HepG2 (cell line): Measurements from ENCODE around the gene GSTP1. TPM values are rescaled to one million over a fixed set of nuclear protein-coding genes. Genes with fewer than 3 reads are reported as not detected.

Experiments
- AHDC1 ChIP-seq: sonication (generic); formaldehyde crosslinking; IDR thresholded peaks from 2 replicates; pipeline ENCODE4 v1.5.1; 2020; ENCODE audit warnings: mild to moderate bottlenecking, missing genetic modification reagents, borderline replicate concordance
- CREM ChIP-seq, 2 experiments: sonication (generic) in 1 of 2; formaldehyde crosslinking in 1 of 2; IDR thresholded peaks; 2 replicates each; pipeline versions ENCODE4 v1.4.0 to v1.6.1; 2016 to 2020; ENCODE audit warnings: antibody characterized with exemption in 1 of 2, mild to moderate bottlenecking in 1 of 2, missing genetic modification reagents in 1 of 2
- DMAP1 ChIP-seq: IDR thresholded peaks from 2 replicates; pipeline ENCODE4 v1.6.1; 2016
- E2F5 ChIP-seq: sonication (generic); formaldehyde crosslinking; conservative IDR thresholded peaks from 2 replicates; pipeline ENCODE4 v1.4.0; 2020; ENCODE audit warnings: missing genetic modification reagents
- HOXA3 ChIP-seq: sonication (generic); formaldehyde crosslinking; IDR thresholded peaks from 2 replicates; pipeline ENCODE4 v1.5.0; 2020; ENCODE audit warnings: missing genetic modification reagents
- KDM2A ChIP-seq: sonication (generic); formaldehyde crosslinking; IDR thresholded peaks from 2 replicates; pipeline ENCODE4 v1.4.0; 2020; ENCODE audit warnings: low read depth, missing genetic modification reagents, borderline replicate concordance
- MAF1 ChIP-seq: sonication (generic); formaldehyde crosslinking; IDR thresholded peaks from 2 replicates; pipeline ENCODE4 v1.5.0; 2020; ENCODE audit warnings: missing genetic modification reagents, borderline replicate concordance
- NR2C2 ChIP-seq: sonication (generic); formaldehyde crosslinking; IDR thresholded peaks from 2 replicates; pipeline ENCODE4 v1.4.0; 2020; ENCODE audit warnings: missing genetic modification reagents, mild to moderate bottlenecking, moderate library complexity, borderline replicate concordance
- TCF12 ChIP-seq, 2 experiments: fragments of 450-650 bp in 1 of 2; sonication (generic) in 1 of 2; formaldehyde crosslinking in 1 of 2; IDR thresholded peaks; 2 replicates each; pipeline versions ENCODE4 v1.6.1 to v1.8.0; 2017 to 2022; ENCODE audit warnings: antibody characterized with exemption in 1 of 2, mild to moderate bottlenecking in 1 of 2, missing genetic modification reagents in 1 of 2, moderate library complexity in 1 of 2
- THAP11 ChIP-seq: IDR thresholded peaks from 2 replicates; pipeline ENCODE4 v1.6.1; 2016; ENCODE audit warnings: missing biosample characterization, missing genetic modification reagents
- ZBTB10 ChIP-seq: sonication (generic); formaldehyde crosslinking; IDR thresholded peaks from 2 replicates; pipeline ENCODE4 v1.4.0; 2020; ENCODE audit warnings: missing genetic modification reagents, borderline replicate concordance
- ZFP82 ChIP-seq: sonication (generic); formaldehyde crosslinking; IDR thresholded peaks from 2 replicates; pipeline ENCODE4 v1.5.1; 2020; ENCODE audit warnings: mild to moderate bottlenecking, missing genetic modification reagents, borderline replicate concordance
- ZNF567 ChIP-seq: sonication (generic); formaldehyde crosslinking; IDR thresholded peaks from 2 replicates; pipeline ENCODE4 v1.8.1; 2023; ENCODE audit warnings: mild to moderate bottlenecking, missing genetic modification reagents, borderline replicate concordance
- ZNF772 ChIP-seq: sonication (generic); formaldehyde crosslinking; IDR thresholded peaks from 2 replicates; pipeline ENCODE4 v1.5.0; 2020; ENCODE audit warnings: mild to moderate bottlenecking, missing genetic modification reagents
- polyA plus RNA-seq, 8 experiments: library from polyadenylated mRNA; depleted of rRNA in 3 of 8; stranded (reverse) in 7 of 8; unstranded in 1 of 8; fragments of >200 nt; fragmentation: Illumina TruSeq in 4 of 8; extraction: Trizol in 4 of 8; gene quantifications; 2 replicates each; pipeline versions ENCODE4 v1.2.1 to v1.2.3, GENCODE V29; 2011 to 2016; ENCODE audit warnings: low read depth in 4 of 8, missing spikeins in 1 of 8, mixed read lengths in 1 of 8; ENCODE audit not compliant: insufficient read depth in 1 of 8
- total RNA-seq, 5 experiments: library from RNA; depleted of rRNA; stranded (reverse); fragments of >200 nt; fragmentation: Illumina TruSeq; extraction: Trizol; gene quantifications; 2 replicates each; pipeline ENCODE4 v1.2.3, GENCODE V29; 2016; ENCODE audit warnings: low read depth in 1 of 5
- TF ChIP-seq, protein P1 (sequence below): sonication (generic); formaldehyde crosslinking; conservative IDR thresholded peaks from 2 replicates; pipeline ENCODE4 v1.8.0; 2022; ENCODE audit warnings: low read depth, missing genetic modification reagents

Gene GSTP1
- total and polyA plus RNA-seq, 2 of the 13 experiments (the other 11 are each of a cell fraction or from before 2014, with no cell fraction given): not detected

GRCh38 chr11:67632175-67632981, 48.8 kb downstream of the GSTP1 start (continued):
- TF ChIP-seq ZBTB10 (CRISPR knock-in tag) (peak; percentile 46; the same call in 1 of the 2 replicates), HOXA3 (CRISPR knock-in tag) (peak; percentile 68; the same call in 1 of the 2 replicates), ZNF772 (CRISPR knock-in tag) (peak; percentile 34; the same call in 1 of the 2 replicates), NR2C2 (CRISPR knock-in tag) (peak; percentile 95), CREM (IDR thresholded peaks at IDR 0.05) (no peak), CREM (CRISPR knock-in tag; IDR thresholded peaks at IDR 0.05) (no peak), ZFP82 (no peak), THAP11 (CRISPR knock-in tag) (peak; percentile 21; the same call in 1 of the 2 replicates), DMAP1 (0 out of 2 replicates have a peak, but pooled peaks have one; percentile 26), KDM2A (CRISPR knock-in tag) (peak; percentile 50; the same call in 1 of the 2 replicates), AHDC1 (CRISPR knock-in tag) (no peak), TCF12 (IDR thresholded peaks at IDR 0.05) (no peak), TCF12 (CRISPR knock-in tag; IDR thresholded peaks at IDR 0.05) (no peak), ZNF567 (0 out of 2 replicates have a peak, but pooled peaks have one; percentile 58), MAF1 (CRISPR knock-in tag) (no peak), E2F5 (no peak)
- TF ChIP-seq, protein P1, sequence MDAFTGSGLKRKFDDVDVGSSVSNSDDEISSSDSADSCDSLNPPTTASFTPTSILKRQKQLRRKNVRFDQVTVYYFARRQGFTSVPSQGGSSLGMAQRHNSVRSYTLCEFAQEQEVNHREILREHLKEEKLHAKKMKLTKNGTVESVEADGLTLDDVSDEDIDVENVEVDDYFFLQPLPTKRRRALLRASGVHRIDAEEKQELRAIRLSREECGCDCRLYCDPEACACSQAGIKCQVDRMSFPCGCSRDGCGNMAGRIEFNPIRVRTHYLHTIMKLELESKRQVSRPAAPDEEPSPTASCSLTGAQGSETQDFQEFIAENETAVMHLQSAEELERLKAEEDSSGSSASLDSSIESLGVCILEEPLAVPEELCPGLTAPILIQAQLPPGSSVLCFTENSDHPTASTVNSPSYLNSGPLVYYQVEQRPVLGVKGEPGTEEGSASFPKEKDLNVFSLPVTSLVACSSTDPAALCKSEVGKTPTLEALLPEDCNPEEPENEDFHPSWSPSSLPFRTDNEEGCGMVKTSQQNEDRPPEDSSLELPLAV: no peak
